Smooth muscle cell (in vitro differentiated cells): ENCODE measurements around the gene BMPR1A. TPM values are rescaled to one million over a fixed set of nuclear protein-coding genes. Genes with fewer than 3 reads are reported as not detected.

Experiments
- DNase-seq: peaks from one replicate; lab custom pipeline; 2025; ENCODE audit not compliant: unreplicated experiment; lab: John Stamatoyannopoulos, UW
- H2AFZ ChIP-seq: fragments of 200-600 bp; sonication (generic); 2 replicates; pipeline ENCODE4 v1.6.0; 2016; ENCODE audit warnings: antibody characterized with exemption, low read depth, mild to moderate bottlenecking
- H3F3A ChIP-seq: fragments of 200-600 bp; sonication (generic); 2 replicates; pipeline ENCODE4 v1.6.0; 2017; ENCODE audit warnings: antibody characterized with exemption, low read depth
- H3K27ac ChIP-seq: fragments of 200-600 bp; sonication (generic); 2 replicates; pipeline ENCODE4 v1.5.1; 2016; ENCODE audit warnings: low read depth, mild to moderate bottlenecking
- H3K27me3 ChIP-seq: fragments of 200-600 bp; sonication (generic); 2 replicates; pipeline ENCODE4 v1.6.1; 2016; ENCODE audit warnings: low read depth, mild to moderate bottlenecking
- H3K36me3 ChIP-seq: fragments of 200-600 bp; sonication (generic); 2 replicates; pipeline ENCODE4 v1.5.1; 2016; ENCODE audit warnings: low read depth
- H3K4me1 ChIP-seq: fragments of 200-600 bp; sonication (generic); 2 replicates; pipeline ENCODE4 v1.5.1; 2016; ENCODE audit warnings: low read depth
- H3K4me2 ChIP-seq: fragments of 200-600 bp; sonication (generic); 2 replicates; pipeline ENCODE4 v1.6.0; 2016; ENCODE audit warnings: mild to moderate bottlenecking
- H3K4me3 ChIP-seq: fragments of 200-600 bp; sonication (generic); 2 replicates; pipeline ENCODE4 v1.5.1; 2016; ENCODE audit warnings: mild to moderate bottlenecking
- H3K79me2 ChIP-seq: fragments of 200-600 bp; sonication (generic); 2 replicates; pipeline ENCODE4 v1.6.0; 2016; ENCODE audit warnings: low read depth, mild to moderate bottlenecking
- H3K9ac ChIP-seq: fragments of 200-600 bp; sonication (generic); 2 replicates; pipeline ENCODE4 v1.6.0; 2016; ENCODE audit warnings: low read depth
- H3K9me3 ChIP-seq: fragments of 200-600 bp; sonication (generic); replicated peaks from 2 replicates; pipeline ENCODE4 v1.5.1; 2016; ENCODE audit warnings: low read depth
- H4K20me1 ChIP-seq: fragments of 200-600 bp; sonication (generic); 2 replicates; pipeline ENCODE4 v1.6.0; 2016; ENCODE audit warnings: low read depth
- WGBS: methylation state at CpG from one replicate; pipeline ENCODE4 v1.1.7; 2016; ENCODE audit warnings: low lambda C conversion rate; 5-methylcytosine and 5-hydroxymethylcytosine counted together
- polyA plus RNA-seq: library from polyadenylated mRNA; unstranded; fragments of >200 nt; fragmentation: Nextera tagmentation; extraction: Ambion mirVana; gene quantifications from 2 replicates; pipeline ENCODE4 v1.2.1, GENCODE V29; 2016
- total RNA-seq: library from RNA; depleted of rRNA; stranded (reverse); fragments of >200 nt; gene quantifications from 2 replicates; pipeline ENCODE4 v1.2.3, GENCODE V29; 2014
- TF ChIP-seq, protein P1 (sequence below): fragments of 200-600 bp; sonication (generic); IDR thresholded peaks from 2 replicates; pipeline ENCODE4 v1.5.1; 2017; ENCODE audit warnings: borderline replicate concordance, mild to moderate bottlenecking, antibody characterized with exemption; ENCODE audit not compliant: insufficient read depth, poor library complexity, severe bottlenecking

The BMPR1A gene
- total and polyA plus RNA-seq, 2 experiments from 2014 or later = 15.5 to 80.9 TPM

DNA sequence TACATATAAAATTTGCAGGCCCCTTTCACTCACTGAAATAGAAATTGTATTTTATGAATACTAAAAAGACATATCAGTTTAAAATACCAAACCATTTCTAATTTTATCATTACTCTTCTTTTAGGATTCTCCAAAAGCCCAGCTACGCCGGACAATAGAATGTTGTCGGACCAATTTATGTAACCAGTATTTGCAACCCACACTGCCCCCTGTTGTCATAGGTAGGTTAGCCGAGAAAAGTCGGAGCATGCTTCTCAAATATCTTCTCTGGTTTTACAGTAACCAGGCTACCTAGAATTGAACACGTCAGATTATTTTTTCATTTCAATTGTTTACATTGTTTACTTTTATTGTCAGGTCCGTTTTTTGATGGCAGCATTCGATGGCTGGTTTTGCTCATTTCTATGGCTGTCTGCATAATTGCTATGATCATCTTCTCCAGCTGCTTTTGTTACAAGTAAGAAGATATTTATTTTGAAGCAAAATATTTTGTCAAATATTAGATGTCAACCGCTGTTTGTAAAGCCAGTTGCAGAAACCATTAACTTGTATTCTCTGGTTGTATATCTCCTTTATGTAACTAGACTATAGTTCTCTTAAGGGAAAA lies 143.4 kb downstream of the BMPR1A start:
- Histone ChIP-seq H3K79me2 (no peaks in the 10 kb centered on the region), H3K27ac (no peak overlapping the region), H3K36me3 (peaks cover 21% of the 10 kb centered on the region), H3F3A (peaks cover 9% of the 10 kb centered on the region), H3K4me2 (peak overlapping the region; percentile 17), H3K9me3 (no peaks in the 10 kb centered on the region), H3K27me3 (no peaks in the 10 kb centered on the region), H3K9ac (no peak overlapping the region), H2AFZ (no peak overlapping the region), H4K20me1 (no peaks in the 10 kb centered on the region), H3K4me3 (no peak overlapping the region), H3K4me1 (peaks cover 11% of the 10 kb centered on the region)
- WGBS = 44% methylated on average over 9 of the region's 9 CpGs
- TF ChIP-seq, protein P1, sequence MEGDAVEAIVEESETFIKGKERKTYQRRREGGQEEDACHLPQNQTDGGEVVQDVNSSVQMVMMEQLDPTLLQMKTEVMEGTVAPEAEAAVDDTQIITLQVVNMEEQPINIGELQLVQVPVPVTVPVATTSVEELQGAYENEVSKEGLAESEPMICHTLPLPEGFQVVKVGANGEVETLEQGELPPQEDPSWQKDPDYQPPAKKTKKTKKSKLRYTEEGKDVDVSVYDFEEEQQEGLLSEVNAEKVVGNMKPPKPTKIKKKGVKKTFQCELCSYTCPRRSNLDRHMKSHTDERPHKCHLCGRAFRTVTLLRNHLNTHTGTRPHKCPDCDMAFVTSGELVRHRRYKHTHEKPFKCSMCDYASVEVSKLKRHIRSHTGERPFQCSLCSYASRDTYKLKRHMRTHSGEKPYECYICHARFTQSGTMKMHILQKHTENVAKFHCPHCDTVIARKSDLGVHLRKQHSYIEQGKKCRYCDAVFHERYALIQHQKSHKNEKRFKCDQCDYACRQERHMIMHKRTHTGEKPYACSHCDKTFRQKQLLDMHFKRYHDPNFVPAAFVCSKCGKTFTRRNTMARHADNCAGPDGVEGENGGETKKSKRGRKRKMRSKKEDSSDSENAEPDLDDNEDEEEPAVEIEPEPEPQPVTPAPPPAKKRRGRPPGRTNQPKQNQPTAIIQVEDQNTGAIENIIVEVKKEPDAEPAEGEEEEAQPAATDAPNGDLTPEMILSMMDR = peak; percentile 74
- no peak for DNase-seq

DNA sequence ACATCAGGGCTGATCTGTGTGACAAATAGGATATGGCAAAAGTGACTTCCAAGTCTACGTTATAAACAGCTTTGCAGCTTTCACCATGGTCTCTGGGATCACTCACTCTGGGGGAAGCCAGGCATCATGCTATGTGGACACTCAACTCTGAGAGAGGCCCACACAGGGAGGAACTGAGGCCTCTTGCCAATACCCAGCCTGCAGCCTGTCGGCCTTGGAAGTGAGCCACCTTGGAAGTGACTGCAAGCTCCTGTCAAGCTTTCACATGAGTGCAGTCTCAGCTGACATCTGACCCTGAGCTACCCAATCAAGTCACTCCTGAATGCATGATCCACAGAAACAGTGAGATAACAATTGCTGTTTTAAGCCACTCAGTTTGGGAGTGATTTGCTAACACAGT lies 144.5 kb downstream of the BMPR1A start:
- peak; percentile 16 for DNase-seq
- peaks cover 11% of the 10 kb centered on the region for H3K4me1 ChIP-seq
- no peak overlapping the region for H3K27ac ChIP-seq
- WGBS = 35% methylated on average over 2 of the region's 2 CpGs
- H3K79me2 ChIP-seq = no peaks in the 10 kb centered on the region
- H3F3A ChIP-seq = peaks cover 9% of the 10 kb centered on the region
- no peak overlapping the region for H3K4me3 ChIP-seq
- no peaks in the 10 kb centered on the region for H3K27me3 ChIP-seq
- no peaks in the 10 kb centered on the region for H3K9me3 ChIP-seq
- H2AFZ ChIP-seq = no peak overlapping the region
- H3K9ac ChIP-seq = no peak overlapping the region
- peaks cover 33% of the 10 kb centered on the region for H3K36me3 ChIP-seq
- H3K4me2 ChIP-seq = no peak overlapping the region
- no peaks in the 10 kb centered on the region for H4K20me1 ChIP-seq
- TF ChIP-seq, protein P1 = no peak

DNA sequence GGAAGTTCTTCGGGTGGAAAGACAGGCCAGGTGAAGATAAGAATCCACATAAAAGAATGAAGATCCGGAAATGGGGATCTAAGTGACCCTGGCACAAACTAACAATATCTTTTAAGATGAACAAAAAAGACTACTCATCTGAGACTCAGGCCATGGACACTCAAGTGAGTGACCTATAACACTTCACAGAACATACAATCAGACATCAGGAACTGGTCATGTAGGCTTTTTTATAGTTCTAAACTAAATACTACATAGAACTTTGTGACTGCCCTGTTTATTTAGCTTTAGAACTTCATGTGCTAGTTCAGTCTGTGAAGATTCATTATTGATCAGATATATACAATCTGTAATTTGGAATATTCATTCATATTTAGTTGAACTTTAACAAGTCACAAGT lies 148.2 kb downstream of the BMPR1A start:
- Histone ChIP-seq H3F3A (no peaks in the 10 kb centered on the region), H3K4me3 (no peak overlapping the region), H3K4me1 (peaks cover under 1% of the 10 kb centered on the region), H3K4me2 (no peak overlapping the region), H3K27ac (no peak overlapping the region), H4K20me1 (no peaks in the 10 kb centered on the region), H3K9me3 (no peaks in the 10 kb centered on the region), H2AFZ (no peak overlapping the region), H3K27me3 (no peaks in the 10 kb centered on the region), H3K79me2 (no peaks in the 10 kb centered on the region), H3K9ac (no peak overlapping the region), H3K36me3 (peaks cover 45% of the 10 kb centered on the region)
- TF ChIP-seq, protein P1 = no peak
- no peak for DNase-seq
- 87% methylated on average over 2 of the region's 2 CpGs for WGBS

DNA sequence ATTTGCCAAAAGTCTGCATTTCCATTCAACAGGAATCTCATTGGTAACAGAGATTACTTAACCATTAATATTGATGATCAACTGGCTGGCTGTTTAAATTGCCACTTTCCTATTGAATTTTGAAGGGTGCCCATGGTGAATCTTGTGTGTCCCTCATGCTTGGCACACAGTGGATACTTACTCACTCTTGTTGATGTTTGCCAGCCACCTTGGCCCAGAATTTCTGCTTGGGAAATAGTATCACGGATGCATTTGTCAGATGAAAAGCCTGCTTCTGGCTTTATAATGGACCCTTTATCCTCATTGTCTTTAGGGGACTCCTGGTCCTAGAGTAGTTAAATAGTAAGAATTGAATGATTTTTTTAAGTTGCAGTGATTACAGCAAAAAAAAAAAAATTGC lies 149.0 kb downstream of the BMPR1A start:
- H3K4me2 ChIP-seq = no peak overlapping the region
- 100% methylated on average over 1 of the region's 1 CpG for WGBS
- H3K27ac ChIP-seq = no peak overlapping the region
- no peaks in the 10 kb centered on the region for H3K9me3 ChIP-seq
- no peaks in the 10 kb centered on the region for H3K4me1 ChIP-seq
- no peaks in the 10 kb centered on the region for H3K79me2 ChIP-seq
- H3K27me3 ChIP-seq = no peaks in the 10 kb centered on the region
- no peak overlapping the region for H3K4me3 ChIP-seq
- DNase-seq = no peak
- H3K9ac ChIP-seq = no peak overlapping the region
- H3F3A ChIP-seq = no peaks in the 10 kb centered on the region
- H3K36me3 ChIP-seq = peaks cover 41% of the 10 kb centered on the region
- TF ChIP-seq, protein P1 = no peak
- H4K20me1 ChIP-seq = no peaks in the 10 kb centered on the region
- H2AFZ ChIP-seq = no peak overlapping the region
